ENCODE results near the gene NTHL1.

NTHL1 gene

GRCh38 chr16:2047330-2048115 lies at the start of gene NTHL1, which contains the start of gene TSC2:
Gene NTHL1, minus strand, starts transcription at chr16:2047834. Its CDS starts 11 bp downstream, at chr16:2047823.
Gene TSC2, plus strand, starts transcription at chr16:2047985. Its CDS starts 631 bp downstream, at chr16:2048616.
- peak; percentile 88 for DNase-seq (ENCODE audit: low read depth)

- no peak for DNase-seq (ENCODE audit: low read depth)
These were observed 49.4 kb upstream of the NTHL1 start for GRCh38 chr16:2096853-2097595.

- no peak for DNase-seq (ENCODE audit: low read depth)
These were observed 48.4 kb upstream of the NTHL1 start for GRCh38 chr16:2095918-2096582.

- DNase-seq (ENCODE audit: low read depth): no peak
These were observed 47.8 kb upstream of the NTHL1 start for GRCh38 chr16:2095315-2095853.

- DNase-seq (ENCODE audit: low read depth): no peak
These were observed 46.2 kb upstream of the NTHL1 start for GRCh38 chr16:2093793-2094192.

GRCh38 chr16:2092866-2093265 lies 45.2 kb upstream of the NTHL1 start:
- DNase-seq (ENCODE audit: low read depth): no peak

GRCh38 chr16:2092256-2092620 lies 44.6 kb upstream of the NTHL1 start:
- DNase-seq (ENCODE audit: low read depth): no peak

- no peak for DNase-seq (ENCODE audit: low read depth)
These were observed 44.1 kb upstream of the NTHL1 start for GRCh38 chr16:2091547-2092255.

GRCh38 chr16:2090777-2091546 lies 43.3 kb upstream of the NTHL1 start:
- peak; percentile 24 for DNase-seq (ENCODE audit: low read depth)

- no peak for DNase-seq (ENCODE audit: low read depth)
These were observed 42.8 kb upstream of the NTHL1 start for GRCh38 chr16:2090481-2090776.

GRCh38 chr16:2089706-2090480 lies 42.3 kb upstream of the NTHL1 start:
- no peak for DNase-seq (ENCODE audit: low read depth)

GRCh38 chr16:2088759-2089358 lies 41.2 kb upstream of the NTHL1 start:
- DNase-seq (ENCODE audit: low read depth): no peak

GRCh38 chr16:2087748-2088631 lies 40.4 kb upstream of the NTHL1 start:
- DNase-seq (ENCODE audit: low read depth): no peak

GRCh38 chr16:2086812-2087747 lies 39.4 kb upstream of the NTHL1 start:
- no peak for DNase-seq (ENCODE audit: low read depth)

- DNase-seq (ENCODE audit: low read depth): no peak
These were observed 38.6 kb upstream of the NTHL1 start for GRCh38 chr16:2086106-2086742.

GRCh38 chr16:2085669-2086068 lies 38.0 kb upstream of the NTHL1 start:
- DNase-seq (ENCODE audit: low read depth): no peak

GRCh38 chr16:2084895-2085625 lies 37.4 kb upstream of the NTHL1 start:
- DNase-seq (ENCODE audit: low read depth): no peak

Measured in T-helper 22 cell (primary cell).